ENCODE data around the gene B4GALT6.

DNA sequence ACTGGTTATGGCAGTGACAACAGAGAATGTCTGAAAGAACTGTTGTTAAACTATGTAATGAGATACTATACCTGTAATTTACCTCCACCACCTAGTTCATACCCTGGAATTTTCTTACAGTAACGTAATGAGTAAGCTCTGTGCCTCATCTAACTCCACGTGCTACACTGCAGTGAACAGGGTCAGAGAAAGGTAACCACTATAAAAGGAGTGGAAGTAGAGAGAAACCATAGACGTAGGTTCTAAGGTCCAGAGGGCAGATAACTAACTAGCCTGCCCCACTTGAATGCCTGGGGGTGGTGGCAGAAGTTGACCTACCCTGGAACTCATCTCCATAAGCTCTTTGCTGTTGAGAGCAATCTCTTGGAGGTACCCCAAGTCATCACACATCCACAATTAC is 32.0 kb upstream of the B4GALT6 start:
- TF ChIP-seq, protein P1, sequence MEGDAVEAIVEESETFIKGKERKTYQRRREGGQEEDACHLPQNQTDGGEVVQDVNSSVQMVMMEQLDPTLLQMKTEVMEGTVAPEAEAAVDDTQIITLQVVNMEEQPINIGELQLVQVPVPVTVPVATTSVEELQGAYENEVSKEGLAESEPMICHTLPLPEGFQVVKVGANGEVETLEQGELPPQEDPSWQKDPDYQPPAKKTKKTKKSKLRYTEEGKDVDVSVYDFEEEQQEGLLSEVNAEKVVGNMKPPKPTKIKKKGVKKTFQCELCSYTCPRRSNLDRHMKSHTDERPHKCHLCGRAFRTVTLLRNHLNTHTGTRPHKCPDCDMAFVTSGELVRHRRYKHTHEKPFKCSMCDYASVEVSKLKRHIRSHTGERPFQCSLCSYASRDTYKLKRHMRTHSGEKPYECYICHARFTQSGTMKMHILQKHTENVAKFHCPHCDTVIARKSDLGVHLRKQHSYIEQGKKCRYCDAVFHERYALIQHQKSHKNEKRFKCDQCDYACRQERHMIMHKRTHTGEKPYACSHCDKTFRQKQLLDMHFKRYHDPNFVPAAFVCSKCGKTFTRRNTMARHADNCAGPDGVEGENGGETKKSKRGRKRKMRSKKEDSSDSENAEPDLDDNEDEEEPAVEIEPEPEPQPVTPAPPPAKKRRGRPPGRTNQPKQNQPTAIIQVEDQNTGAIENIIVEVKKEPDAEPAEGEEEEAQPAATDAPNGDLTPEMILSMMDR (IDR thresholded peaks at IDR 0.05), result no peak
- no peak for TF ChIP-seq POLR2A (IDR thresholded peaks at IDR 0.05)

All from uterus (tissue), 2 donors.